Measurements from ENCODE around the gene PFKP.

Gene PFKP

GRCh38 chr10:3119796-3120459 is 52.6 kb downstream of the PFKP start:
- DNase-seq = no peak

DNA sequence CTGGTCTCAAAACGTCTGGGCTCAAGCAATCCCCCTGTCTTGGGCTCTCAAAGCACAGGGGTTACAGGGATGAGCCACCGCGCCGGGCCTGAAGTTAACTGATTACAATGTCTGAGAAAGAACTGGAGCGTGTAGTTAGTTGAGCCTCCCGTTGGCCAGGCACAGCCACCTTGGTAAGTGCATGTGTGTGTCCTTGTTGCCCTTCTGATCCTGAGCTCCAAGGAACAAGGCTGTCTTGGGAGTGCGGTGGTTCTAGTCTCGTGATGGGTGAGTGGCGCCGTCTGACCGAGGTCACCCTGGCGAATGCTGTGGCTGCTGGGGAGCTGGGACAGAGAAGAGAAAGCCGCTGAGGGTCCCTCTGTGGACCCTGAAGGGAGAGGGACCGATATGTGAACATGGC is 54.7 kb downstream of the PFKP start:
- no peak for DNase-seq

DNA sequence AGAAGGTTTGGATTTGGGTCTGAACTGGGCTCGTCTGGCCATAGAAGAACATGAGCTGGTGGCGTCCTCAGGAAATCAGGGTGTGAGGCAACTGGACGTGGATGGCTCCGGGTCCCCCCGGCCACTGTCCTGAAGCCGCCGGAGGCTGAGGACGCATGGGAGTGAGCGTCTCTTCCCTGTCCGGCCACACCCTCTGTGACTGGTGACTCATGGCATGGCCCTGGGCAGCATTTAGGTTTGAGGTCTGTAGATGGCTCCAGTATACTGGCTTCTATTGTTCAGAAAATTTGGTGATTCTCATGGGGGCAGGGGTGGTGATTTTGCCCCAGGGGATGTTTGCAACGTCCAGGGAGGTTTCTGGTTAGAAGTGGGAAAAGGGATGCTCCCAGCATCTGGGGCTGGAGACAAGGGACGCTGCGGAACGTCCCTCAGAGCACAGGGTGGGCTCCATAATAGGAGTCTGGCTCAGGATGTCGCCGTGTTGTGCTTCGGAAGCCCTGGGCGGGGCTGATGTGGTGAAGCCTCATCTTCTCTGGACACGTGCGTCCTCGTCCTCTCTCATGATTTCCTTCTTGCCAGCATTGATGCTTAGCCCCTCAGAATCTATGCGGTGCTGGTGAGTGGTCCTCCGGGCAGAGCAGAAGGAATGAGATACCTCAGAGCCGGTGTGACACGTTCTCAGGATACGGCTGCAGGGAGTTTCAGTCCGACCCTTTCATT is 55.3 kb downstream of the PFKP start:
- DNase-seq = no peak

- no peak for DNase-seq
Observed at GRCh38 chr10:3123571-3124411, 56.4 kb downstream of the PFKP start.

DNA sequence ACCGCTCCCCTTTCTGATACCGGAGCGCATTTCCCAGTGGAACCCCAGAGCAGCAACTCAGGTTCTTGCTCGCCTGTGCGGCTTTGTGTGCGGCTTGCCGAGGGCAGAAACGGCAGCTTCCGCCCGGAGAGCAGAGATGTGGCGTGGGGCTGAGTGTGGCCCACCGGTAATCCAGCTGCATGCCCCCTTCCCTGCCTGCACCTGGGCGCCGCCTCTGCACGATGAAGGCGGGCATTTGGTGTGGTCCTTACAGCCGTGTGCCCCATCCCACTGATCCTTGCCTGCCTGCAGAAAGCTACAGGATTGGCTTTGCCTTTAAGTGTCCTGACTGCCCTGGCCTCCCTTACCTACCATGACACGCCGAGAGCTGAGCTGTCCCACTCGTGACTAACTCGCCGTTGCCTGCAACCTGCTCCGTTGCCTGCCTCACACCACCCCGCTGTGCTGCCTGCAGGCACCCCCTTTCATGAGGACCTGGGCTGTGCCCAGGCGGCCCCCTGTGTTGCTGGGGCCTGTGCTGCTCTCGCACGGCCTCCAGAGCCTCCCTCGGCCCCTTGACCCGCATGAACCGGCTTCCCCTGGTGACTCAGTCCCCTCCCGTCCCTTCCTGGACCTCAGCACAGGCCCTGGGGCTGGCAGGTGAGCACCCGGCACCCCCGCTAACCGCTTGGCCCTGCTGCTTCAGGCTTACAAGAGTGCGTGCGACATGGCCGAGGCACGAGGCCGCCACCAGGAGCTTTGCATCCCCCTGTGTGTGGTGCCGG is 57.2 kb downstream of the PFKP start:
- DNase-seq = no peak

DNA sequence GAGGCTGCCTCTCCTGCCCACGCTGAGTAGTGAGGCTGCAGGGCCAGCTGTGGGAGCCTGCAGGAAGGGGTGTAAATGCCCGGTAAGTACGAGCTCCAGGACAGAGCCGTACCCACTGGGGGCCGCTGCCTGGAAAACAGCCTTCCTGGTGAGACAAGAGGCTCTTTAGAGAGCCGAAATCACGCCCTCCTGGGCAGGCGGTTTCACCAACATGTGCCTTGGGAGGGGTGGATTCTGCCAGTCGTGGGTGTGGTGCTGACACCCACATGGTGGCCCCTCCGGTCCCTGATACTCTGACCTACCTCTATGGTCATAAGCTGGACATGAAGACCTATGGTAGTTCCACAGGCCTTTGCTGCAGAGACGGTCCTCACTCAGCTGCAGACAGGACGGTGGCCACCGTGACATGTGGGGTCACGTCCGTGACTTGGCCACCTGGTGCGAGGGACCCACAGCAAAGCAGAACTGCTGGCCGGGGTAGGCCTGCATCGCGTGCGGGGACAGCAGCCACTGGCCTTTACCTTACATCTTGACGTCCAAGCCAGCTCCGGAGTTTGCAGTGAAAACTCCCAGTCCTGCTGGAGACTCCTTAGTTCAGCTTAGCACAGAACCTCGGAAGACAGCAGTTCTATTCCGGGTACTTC is 58.3 kb downstream of the PFKP start:
- DNase-seq = no peak

DNA sequence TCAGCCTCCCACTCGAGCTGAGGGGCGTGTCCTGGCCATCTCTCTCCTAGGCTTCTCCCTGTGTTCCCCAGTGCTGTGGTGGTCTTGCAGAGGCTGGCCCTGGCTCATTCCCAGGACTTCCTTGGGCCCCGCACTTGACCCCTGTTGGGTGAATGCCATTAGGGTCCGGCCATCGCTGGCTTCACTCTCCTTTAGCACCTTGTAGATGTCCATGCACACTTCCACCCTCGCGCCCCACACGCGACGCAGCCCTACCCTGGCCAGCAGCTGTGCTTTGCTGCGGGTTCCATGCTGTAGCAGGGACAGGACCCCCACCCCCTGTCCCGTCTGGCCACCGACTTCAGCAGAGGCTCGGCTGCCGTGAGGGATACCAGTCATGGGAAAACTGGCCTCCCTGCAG is 58.9 kb downstream of the PFKP start:
- DNase-seq = no peak

GRCh38 chr10:3126741-3127346 is 59.5 kb downstream of the PFKP start:
- DNase-seq = no peak

DNA sequence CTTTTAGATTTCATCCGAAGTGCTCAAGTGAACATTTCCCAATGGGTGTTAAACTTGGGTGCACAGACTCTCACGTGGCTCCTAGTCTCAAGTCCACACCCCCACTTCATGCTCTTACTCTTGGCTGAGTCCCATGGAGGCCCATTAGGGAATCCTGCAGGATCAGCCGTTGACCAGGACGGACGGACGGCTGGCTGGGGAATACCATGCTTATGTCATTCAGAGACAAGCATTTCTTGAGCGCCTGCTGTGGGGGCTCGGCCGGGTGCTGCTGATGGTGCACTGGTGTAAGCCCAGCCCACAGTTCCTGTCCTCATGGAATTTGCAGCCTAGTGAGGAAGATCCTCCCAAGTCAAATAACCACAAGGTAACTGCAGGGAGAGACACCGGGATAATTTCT is 60.6 kb downstream of the PFKP start:
- DNase-seq = no peak

- DNase-seq = no peak
Observed at GRCh38 chr10:3128379-3129130, 61.2 kb downstream of the PFKP start.

GRCh38 chr10:3129581-3130340 is 62.4 kb downstream of the PFKP start:
- no peak for DNase-seq

- DNase-seq = no peak
Observed at GRCh38 chr10:3131098-3131497, 63.8 kb downstream of the PFKP start.

DNA sequence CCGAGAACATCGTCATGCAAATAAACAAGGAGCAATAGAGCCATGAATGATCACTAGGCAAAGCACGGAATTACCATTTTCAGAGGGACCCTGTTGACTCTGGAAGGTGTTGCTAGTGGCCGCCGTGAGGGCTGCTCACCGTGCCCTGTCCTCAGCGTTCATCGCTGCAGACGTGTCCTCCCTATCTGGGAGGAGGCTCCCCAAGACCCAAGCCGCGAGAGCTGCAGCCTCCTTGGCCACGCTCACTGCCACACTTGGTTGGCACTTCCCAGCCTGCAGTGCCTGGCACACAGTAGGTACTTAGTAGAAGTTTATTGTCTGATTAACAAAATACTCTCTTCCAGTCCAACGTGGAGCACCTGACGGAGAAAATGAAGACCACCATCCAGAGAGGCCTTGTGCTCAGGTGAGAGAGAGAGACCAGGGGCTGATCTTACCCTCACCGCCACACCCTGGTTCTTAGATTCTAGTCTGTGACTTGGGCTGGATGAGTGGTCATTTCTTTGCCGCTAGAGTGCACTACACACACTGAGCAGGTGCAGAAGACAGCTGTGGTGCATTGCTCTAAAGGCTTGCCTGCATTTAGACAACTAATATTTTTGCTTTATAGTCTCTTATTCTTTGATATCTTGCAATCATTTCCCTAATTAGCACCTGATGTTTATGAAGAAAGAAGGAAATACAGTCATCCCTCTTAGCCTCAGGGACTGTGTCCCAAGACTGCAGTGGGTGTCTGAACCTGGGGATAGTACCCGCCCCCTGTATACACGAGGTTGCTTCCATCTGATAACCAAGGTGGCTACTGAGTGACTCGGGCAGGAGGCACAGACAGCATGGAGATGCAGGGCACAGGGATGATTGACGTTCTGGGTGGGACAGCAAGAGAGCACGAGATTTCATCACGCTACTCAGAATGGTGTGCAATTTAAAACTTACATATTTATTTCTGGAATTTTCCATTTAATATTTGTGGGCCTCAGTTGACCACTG is 65.0 kb downstream of the PFKP start:
- DNase-seq = no peak

DNA sequence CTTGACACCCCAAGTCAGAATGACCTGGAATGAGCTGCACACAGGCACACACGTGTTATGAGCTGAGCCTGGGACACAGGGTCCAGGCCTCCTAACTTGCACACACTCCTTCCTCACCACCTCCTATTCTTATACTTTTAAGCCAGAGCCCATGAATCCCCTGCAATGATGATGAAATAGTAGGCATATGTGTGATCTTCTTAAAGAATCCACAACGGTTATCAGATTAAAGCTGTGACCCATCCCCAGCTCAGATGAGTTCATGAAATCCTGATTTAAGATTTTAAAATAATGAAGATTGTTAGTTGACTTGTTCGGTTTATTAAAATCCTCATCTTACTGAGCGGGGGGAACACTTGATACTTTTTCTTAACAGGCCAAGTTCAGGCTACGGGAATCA is 66.6 kb downstream of the PFKP start:
- no peak for DNase-seq

- no peak for DNase-seq
Observed at GRCh38 chr10:3135006-3135405, 67.7 kb downstream of the PFKP start.

DNA sequence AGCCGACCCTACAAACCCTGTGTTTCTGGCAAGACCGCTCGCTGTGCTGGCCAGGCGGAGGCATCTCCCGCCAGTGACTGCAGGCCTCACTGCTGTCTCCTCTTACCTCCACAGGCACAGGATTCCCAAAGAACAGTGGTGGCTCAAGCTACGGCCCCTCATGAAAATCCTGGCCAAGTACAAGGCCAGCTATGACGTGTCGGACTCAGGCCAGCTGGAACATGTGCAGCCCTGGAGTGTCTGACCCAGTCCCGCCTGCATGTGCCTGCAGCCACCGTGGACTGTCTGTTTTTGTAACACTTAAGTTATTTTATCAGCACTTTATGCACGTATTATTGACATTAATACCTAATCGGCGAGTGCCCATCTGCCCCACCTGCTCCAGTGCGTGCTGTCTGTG is 69.0 kb downstream of the PFKP start:
- DNase-seq = no peak

- DNase-seq = no peak
Observed at GRCh38 chr10:3136763-3137611, 69.6 kb downstream of the PFKP start.

All from stimulated activated CD4-positive, alpha-beta T cell treated with anti-CD3 and anti-CD28 coated beads, Interleukin-2, amount 100 ng/mL, for 48 hours (primary cell).